A673 (cell line): ENCODE measurements around the gene HEPACAM2.

Experiments used
- CTCF ChIP-seq: fragments of 300-800, 200-600 bp; sonication (generic); conservative IDR thresholded peaks from 2 replicates; pipeline ENCODE4 v1.5.1; 2017; ENCODE audit warnings: low read depth, mild to moderate bottlenecking, antibody characterized with exemption, low read length, moderate library complexity, mixed read lengths
- EZH2 ChIP-seq: fragments of 200-600 bp; sonication (generic); IDR thresholded peaks from 2 replicates; pipeline ENCODE4 v1.6.1; 2017; ENCODE audit warnings: borderline replicate concordance, low read depth, mild to moderate bottlenecking, mixed read lengths, antibody characterized with exemption, low read length; ENCODE audit not compliant: poor library complexity, severe bottlenecking

- no peak for TF ChIP-seq CTCF
- TF ChIP-seq EZH2: no peak
These were observed 6.4 kb downstream of the HEPACAM2 start for GRCh38 chr7:93219868-93220267.
